Neural progenitor cell (in vitro differentiated cells): ENCODE measurements around the gene ZNF654. TPM values are rescaled to one million over a fixed set of nuclear protein-coding genes. Genes with fewer than 3 reads are reported as not detected.

Source experiments
- DNase-seq: peaks from one replicate; pipeline ENCODE4 v3.0.0-alpha.2; 2016; ENCODE audit warnings: low spot score
- H2AFZ ChIP-seq: fragments of 200-600 bp; sonication (generic); replicated peaks from 2 replicates; pipeline ENCODE4 v1.6.1; 2016; ENCODE audit warnings: antibody characterized with exemption
- H3F3A ChIP-seq: fragments of 200-600 bp; sonication (generic); 2 replicates; pipeline ENCODE4 v1.6.1; 2016; ENCODE audit warnings: antibody characterized with exemption, low read depth
- H3K27ac ChIP-seq: fragments of 200-600 bp; sonication (generic); 2 replicates; pipeline ENCODE4 v1.5.1; 2016; ENCODE audit warnings: mild to moderate bottlenecking
- H3K27me3 ChIP-seq: fragments of 200-600 bp; sonication (generic); 2 replicates; pipeline ENCODE4 v1.6.1; 2016; ENCODE audit warnings: mild to moderate bottlenecking, moderate library complexity
- H3K36me3 ChIP-seq: fragments of 200-600 bp; sonication (generic); 2 replicates; pipeline ENCODE4 v1.5.1; 2016
- H3K4me1 ChIP-seq: fragments of 200-600 bp; sonication (generic); 2 replicates; pipeline ENCODE4 v1.6.1; 2016; ENCODE audit warnings: mixed run types
- H3K4me2 ChIP-seq: fragments of 200-600 bp; sonication (generic); 2 replicates; pipeline ENCODE4 v1.6.1; 2016
- H3K4me3 ChIP-seq: fragments of 200-600 bp; sonication (generic); 2 replicates; pipeline ENCODE4 v1.5.1; 2016
- H3K79me2 ChIP-seq: fragments of 200-600 bp; sonication (generic); 2 replicates; pipeline ENCODE4 v1.6.1; 2016; ENCODE audit warnings: low read depth
- H3K9ac ChIP-seq: fragments of 200-600 bp; sonication (generic); 2 replicates; pipeline ENCODE4 v1.6.1; 2016
- H3K9me3 ChIP-seq: fragments of 200-600 bp; sonication (generic); 2 replicates; pipeline ENCODE4 v1.5.1; 2016; ENCODE audit warnings: low read depth
- H4K20me1 ChIP-seq: fragments of 200-600 bp; sonication (generic); 2 replicates; pipeline ENCODE4 v1.6.1; 2016; ENCODE audit warnings: low read depth
- H3K27ac Mint-ChIP-seq: 3 replicates; pipeline ENCODE4 v1.8.0; 2021; ENCODE audit warnings: mixed read lengths
- H3K27me3 Mint-ChIP-seq: 2 replicates; pipeline ENCODE4 v1.8.0; 2022; ENCODE audit warnings: low read depth, mild to moderate bottlenecking, inconsistent platforms, moderate library complexity, mixed read lengths; ENCODE audit not compliant: insufficient read depth
- H3K36me3 Mint-ChIP-seq: 3 replicates; pipeline ENCODE4 v1.8.0; 2021; ENCODE audit warnings: mixed read lengths
- H3K4me1 Mint-ChIP-seq: 3 replicates; pipeline ENCODE4 v1.8.0; 2021; ENCODE audit warnings: mixed read lengths
- H3K4me3 Mint-ChIP-seq: 3 replicates; pipeline ENCODE4 v1.8.0; 2021; ENCODE audit warnings: mild to moderate bottlenecking, moderate library complexity, mixed read lengths
- H3K9me3 Mint-ChIP-seq: 3 replicates; pipeline ENCODE4 v1.8.0; 2020; ENCODE audit warnings: mixed read lengths
- EZH2 ChIP-seq: fragments of 200-600 bp; sonication (generic); IDR thresholded peaks from 2 replicates; pipeline ENCODE4 v1.6.1; 2017; ENCODE audit warnings: antibody characterized with exemption, mild to moderate bottlenecking, moderate library complexity
- EZH2phosphoT487 ChIP-seq: fragments of 200-600 bp; sonication (generic); IDR thresholded peaks from 2 replicates; pipeline ENCODE4 v1.6.1; 2017; ENCODE audit warnings: antibody characterized with exemption
- total RNA-seq: library from RNA; depleted of rRNA; stranded (reverse); fragments of >200 nt; gene quantifications from 2 replicates; pipeline ENCODE4 v1.2.3, GENCODE V29; 2015; ENCODE audit warnings: low replicate concordance
- TF ChIP-seq, protein P1 (sequence below): fragments of 200-600 bp; sonication (generic); IDR thresholded peaks from 2 replicates; pipeline ENCODE4 v1.5.1; 2017; ENCODE audit warnings: antibody characterized with exemption, mild to moderate bottlenecking

Gene ZNF654
- total RNA-seq, 1 donor from 2014 or later, result 18.9 TPM

DNA sequence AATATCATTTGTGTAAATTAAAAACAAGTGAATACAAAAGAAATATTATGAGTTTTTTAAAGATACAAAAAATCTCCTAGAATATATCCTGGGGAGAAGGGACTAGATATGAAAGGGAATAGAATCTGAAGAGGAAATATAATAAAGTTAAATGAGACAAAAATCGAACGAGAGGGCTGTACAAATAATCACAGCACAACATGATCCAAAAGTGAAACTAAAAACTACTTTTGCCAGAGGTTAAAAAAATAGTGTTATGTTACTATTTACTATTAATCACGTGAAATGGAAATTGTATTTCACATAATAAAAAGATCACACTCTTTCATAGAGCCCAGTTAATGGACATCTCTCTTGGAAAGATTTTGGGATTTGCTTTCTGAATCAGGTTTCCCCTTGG, 28.8 kb upstream of the ZNF654 start:
- DNase-seq, result no peak
- H3K4me3 Mint-ChIP-seq, result no peak overlapping the region
- Histone ChIP-seq H3F3A (no peaks in the 10 kb centered on the region), H3K9ac (no peak overlapping the region), H3K4me3 (no peak overlapping the region), H3K9me3 (no peaks in the 10 kb centered on the region), H2AFZ (no peak overlapping the region), H3K79me2 (no peaks in the 10 kb centered on the region), H3K36me3 (no peaks in the 10 kb centered on the region), H3K27me3 (no peaks in the 10 kb centered on the region), H3K4me2 (no peak overlapping the region), H3K4me1 (no peaks in the 10 kb centered on the region), H3K27ac (no peak overlapping the region), H4K20me1 (no peaks in the 10 kb centered on the region)
- no peak overlapping the region for H3K27ac Mint-ChIP-seq
- no peaks in the 10 kb centered on the region for H3K4me1 Mint-ChIP-seq
- peaks cover 9% of the 10 kb centered on the region for H3K9me3 Mint-ChIP-seq
- no peaks in the 10 kb centered on the region for H3K36me3 Mint-ChIP-seq
- TF ChIP-seq EZH2phosphoT487 (no peak), EZH2 (no peak)
- TF ChIP-seq, protein P1, sequence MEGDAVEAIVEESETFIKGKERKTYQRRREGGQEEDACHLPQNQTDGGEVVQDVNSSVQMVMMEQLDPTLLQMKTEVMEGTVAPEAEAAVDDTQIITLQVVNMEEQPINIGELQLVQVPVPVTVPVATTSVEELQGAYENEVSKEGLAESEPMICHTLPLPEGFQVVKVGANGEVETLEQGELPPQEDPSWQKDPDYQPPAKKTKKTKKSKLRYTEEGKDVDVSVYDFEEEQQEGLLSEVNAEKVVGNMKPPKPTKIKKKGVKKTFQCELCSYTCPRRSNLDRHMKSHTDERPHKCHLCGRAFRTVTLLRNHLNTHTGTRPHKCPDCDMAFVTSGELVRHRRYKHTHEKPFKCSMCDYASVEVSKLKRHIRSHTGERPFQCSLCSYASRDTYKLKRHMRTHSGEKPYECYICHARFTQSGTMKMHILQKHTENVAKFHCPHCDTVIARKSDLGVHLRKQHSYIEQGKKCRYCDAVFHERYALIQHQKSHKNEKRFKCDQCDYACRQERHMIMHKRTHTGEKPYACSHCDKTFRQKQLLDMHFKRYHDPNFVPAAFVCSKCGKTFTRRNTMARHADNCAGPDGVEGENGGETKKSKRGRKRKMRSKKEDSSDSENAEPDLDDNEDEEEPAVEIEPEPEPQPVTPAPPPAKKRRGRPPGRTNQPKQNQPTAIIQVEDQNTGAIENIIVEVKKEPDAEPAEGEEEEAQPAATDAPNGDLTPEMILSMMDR, result no peak
- H3K27me3 Mint-ChIP-seq, result no peaks in the 10 kb centered on the region

DNA sequence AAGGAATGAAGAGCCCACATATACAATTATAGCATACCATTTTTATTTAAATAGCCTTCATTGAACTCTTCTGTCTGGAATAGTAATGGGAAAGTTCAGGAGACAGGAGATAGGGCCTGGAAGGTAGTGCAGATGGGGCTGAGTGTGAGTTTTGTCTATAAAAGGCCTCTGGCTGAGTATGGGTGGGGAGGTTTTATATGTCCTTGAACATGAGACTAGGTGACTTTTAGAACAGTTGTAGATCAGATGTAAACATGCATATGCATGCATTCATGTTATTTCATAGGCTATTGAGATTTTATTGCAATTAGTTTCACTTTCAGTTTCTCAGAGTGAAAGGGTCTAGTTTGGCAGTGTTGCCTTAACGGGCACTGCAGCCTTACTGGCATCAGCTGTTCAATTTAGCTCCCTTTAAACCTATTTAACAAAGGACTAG, 27.4 kb upstream of the ZNF654 start:
- Histone ChIP-seq H3K27me3 (no peaks in the 10 kb centered on the region), H3K4me1 (no peaks in the 10 kb centered on the region), H3K27ac (no peak overlapping the region), H2AFZ (no peak overlapping the region), H3K4me2 (no peak overlapping the region), H3K4me3 (no peak overlapping the region), H3K9ac (no peak overlapping the region), H3K79me2 (no peaks in the 10 kb centered on the region), H4K20me1 (no peaks in the 10 kb centered on the region), H3F3A (no peaks in the 10 kb centered on the region), H3K36me3 (no peaks in the 10 kb centered on the region), H3K9me3 (no peaks in the 10 kb centered on the region)
- Mint-ChIP-seq H3K4me3 (no peak overlapping the region), H3K4me1 (no peaks in the 10 kb centered on the region), H3K27me3 (no peaks in the 10 kb centered on the region), H3K36me3 (no peaks in the 10 kb centered on the region), H3K9me3 (peaks cover 5% of the 10 kb centered on the region), H3K27ac (no peak overlapping the region)
- TF ChIP-seq EZH2 (no peak), EZH2phosphoT487 (no peak)
- TF ChIP-seq, protein P1, result no peak
- DNase-seq, result no peak

DNA sequence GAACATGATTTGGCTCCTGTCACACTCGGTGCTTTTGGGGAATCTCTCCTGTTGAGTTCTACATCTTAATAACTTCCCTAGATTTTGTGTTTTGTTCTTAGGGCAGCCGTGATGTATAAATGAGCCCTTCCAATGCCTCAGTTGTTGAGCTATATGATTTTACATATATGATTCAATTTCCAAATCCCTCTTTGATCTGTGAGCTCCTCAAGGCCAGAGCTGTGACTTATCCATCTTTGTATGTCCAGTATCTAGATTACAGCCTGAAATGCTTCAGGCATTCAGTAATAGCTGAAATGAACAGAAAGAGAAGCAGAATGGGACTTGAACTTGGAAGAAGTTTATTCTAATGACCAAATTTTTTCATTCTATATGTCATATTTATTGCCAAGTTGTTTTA, 26.8 kb upstream of the ZNF654 start:
- Histone ChIP-seq H3K27ac (no peak overlapping the region), H3K4me2 (no peak overlapping the region), H3K9ac (no peak overlapping the region), H3K36me3 (no peaks in the 10 kb centered on the region), H3K4me1 (no peaks in the 10 kb centered on the region), H3K9me3 (no peaks in the 10 kb centered on the region), H4K20me1 (no peaks in the 10 kb centered on the region), H3K4me3 (no peak overlapping the region), H3K79me2 (no peaks in the 10 kb centered on the region), H3K27me3 (no peaks in the 10 kb centered on the region), H3F3A (no peaks in the 10 kb centered on the region), H2AFZ (no peak overlapping the region)
- no peak overlapping the region for H3K27ac Mint-ChIP-seq
- no peak for TF ChIP-seq EZH2phosphoT487
- TF ChIP-seq, protein P1, result no peak
- no peak for TF ChIP-seq EZH2
- no peaks in the 10 kb centered on the region for H3K36me3 Mint-ChIP-seq
- DNase-seq, result no peak
- H3K4me1 Mint-ChIP-seq, result no peaks in the 10 kb centered on the region
- H3K27me3 Mint-ChIP-seq, result no peaks in the 10 kb centered on the region
- no peak overlapping the region for H3K4me3 Mint-ChIP-seq
- peaks cover 2% of the 10 kb centered on the region for H3K9me3 Mint-ChIP-seq
